ENCODE measurements around the gene C12orf76.

C12orf76 gene

DNA sequence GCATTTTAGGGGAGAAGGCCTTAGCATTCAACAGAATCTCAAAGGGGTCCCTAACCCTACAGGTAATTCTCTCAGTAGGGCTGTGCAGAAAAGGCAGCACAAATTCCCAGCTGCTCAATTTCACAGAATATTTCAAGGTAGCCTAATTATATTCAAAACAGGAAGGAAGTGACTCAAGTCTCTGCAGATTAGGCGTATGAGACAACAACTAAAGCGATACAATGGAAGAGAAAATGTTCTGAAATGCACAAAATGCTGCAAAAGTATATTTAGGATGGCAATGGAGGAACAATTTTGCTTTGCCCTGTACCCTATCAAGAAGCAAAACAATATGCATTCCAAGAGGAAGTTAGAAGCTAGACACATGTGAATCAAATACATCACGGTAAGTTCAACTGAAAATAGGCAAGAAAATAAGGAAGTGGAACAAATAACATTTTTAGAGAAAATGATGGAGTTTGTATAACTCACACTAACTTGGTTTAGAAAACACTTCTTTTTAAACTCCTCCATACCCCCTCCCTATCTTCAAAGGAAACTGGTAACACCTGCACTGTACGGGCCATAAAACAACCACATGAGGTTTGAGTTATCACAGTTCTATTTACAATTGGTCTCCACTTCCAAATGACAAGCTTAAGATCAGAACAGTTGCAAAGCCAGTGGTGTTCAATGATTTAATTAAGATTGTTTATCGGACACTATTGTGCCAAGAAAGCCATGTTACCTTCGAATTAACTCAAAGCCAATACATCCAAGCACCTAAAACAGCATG lies 53.7 kb downstream of the C12orf76 start:
- no peak for DNase-seq

DNA sequence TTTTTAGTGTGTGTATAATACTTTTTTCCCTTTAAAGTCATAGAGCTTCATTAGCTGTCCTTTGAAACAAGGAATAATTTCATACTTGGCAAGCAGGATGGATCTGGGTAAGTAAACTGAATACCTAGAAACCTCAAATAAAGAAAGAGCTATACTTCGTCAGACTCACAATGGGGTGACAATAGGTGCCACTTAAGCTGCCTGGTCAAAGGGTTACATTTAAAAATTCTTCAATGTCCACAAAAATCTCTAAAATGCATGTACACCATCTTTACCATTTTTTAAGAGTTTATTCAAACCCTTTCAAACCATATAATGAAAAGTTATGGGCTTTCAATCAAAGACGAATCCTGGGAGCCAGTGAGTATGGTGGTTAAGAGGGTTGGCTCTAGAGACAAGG lies 55.2 kb downstream of the C12orf76 start:
- no peak for DNase-seq

DNA sequence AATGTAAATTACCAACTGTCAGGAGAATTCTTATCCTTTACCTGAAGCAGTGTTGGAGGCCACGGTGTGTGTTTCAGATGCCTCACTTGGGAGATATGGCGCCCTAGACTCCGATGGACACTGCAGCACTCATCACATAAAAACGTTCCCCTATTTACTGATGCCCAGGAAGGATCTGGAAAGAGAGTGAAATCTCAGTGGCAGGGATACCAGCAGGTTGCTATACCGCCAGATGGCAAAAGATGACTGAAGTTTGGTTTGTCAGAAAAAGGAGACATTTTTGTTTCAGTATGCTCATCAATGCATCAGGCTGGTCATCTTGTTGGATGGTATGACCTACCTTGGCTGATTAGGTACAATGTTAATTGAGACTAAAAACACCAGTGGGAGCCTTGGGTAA lies 56.7 kb downstream of the C12orf76 start:
- no peak for DNase-seq

Data from activated T-cell treated with anti-CD3 and anti-CD28 coated beads, Interleukin-2, amount 50 U/mL, for 1 hour (primary cell).